Effector memory CD8-positive, alpha-beta T cell (primary cell): ENCODE data around the gene EYS.

ENCODE experiments used
- ATAC-seq: fragments of 150-1000 bp; cut with Tn5 transposase; replicated peaks from 2 replicates; pipeline ENCODE4 v1.10.0; 2021; ENCODE audit warnings: mild to moderate bottlenecking, moderate library complexity
- DNase-seq, 3 experiments: peaks; one replicate each; pipeline ENCODE4 v3.0.0; 2021
- H3K27ac Mint-ChIP-seq, 2 donors: one replicate each; pipeline ENCODE4 v1.8.0; 2022; ENCODE audit warnings: mild to moderate bottlenecking in 2 of 2, mixed read lengths in 2 of 2, moderate library complexity in 2 of 2
- H3K27me3 Mint-ChIP-seq, 2 donors: one replicate each; pipeline ENCODE4 v1.8.0; 2022; ENCODE audit warnings: mixed read lengths in 2 of 2
- H3K36me3 Mint-ChIP-seq: one replicate; pipeline ENCODE4 v1.8.0; 2022; ENCODE audit warnings: mild to moderate bottlenecking, moderate library complexity, mixed read lengths; ENCODE audit not compliant: insufficient read depth
- H3K4me1 Mint-ChIP-seq, 2 donors: one replicate each; pipeline ENCODE4 v1.8.0; 2022; ENCODE audit warnings: low read depth in 2 of 2, mixed read lengths in 2 of 2
- H3K4me3 Mint-ChIP-seq, 2 donors: one replicate each; pipeline ENCODE4 v1.8.0; 2022; ENCODE audit warnings: mild to moderate bottlenecking in 2 of 2, mixed read lengths in 2 of 2, moderate library complexity in 2 of 2
- H3K9me3 Mint-ChIP-seq, 2 donors: one replicate each; pipeline ENCODE4 v1.8.0; 2022; ENCODE audit warnings: mixed read lengths in 2 of 2

Gene EYS

DNA sequence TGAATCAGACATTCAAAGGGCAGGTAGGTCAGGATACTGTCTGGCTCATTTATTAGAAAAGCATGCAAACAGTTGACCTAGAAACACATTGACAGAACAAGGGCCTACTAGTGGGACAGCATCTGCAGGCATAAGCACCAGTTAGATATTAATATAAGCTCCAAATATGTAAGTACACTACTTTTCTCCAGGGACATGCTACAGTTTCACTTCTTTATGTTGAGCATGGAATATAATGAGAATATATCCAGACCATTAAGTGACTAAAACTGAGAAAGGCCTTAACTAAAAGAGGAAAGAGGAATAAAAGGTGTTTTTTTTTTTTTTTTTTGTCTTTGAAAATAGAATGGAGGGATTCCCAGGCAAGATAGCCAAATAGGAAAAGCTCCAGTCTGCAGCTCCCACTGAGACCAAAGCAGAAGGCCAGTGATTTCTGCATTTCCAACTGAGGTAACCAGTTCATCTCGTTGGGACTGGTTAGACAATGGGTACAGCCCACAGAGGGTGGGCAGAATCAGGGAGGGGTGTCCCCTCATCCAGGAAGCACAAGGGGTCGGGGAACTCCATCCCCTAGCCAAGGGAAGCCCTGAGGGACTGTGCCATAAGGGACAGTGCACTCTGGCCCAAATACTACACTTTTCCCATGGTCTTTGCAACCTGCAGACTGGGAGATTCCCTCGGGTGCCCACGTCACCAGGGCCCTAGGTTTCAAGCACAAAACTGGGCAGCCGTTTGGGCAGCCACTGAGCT is 1819.8 kb downstream of the EYS start:
- Mint-ChIP-seq H3K9me3 (peaks cover 10 to 33% of the 10 kb centered on the region in 2 donors), H3K27ac (no peak overlapping the region), H3K27me3 (no peaks in the 10 kb centered on the region), H3K4me3 (no peak overlapping the region), H3K4me1 (no peaks in the 10 kb centered on the region), H3K36me3 (peaks cover 5% of the 10 kb centered on the region)
- DNase-seq (no peak), ATAC-seq (no peak)

GRCh38 chr6:63886341-63886740 is 1820.7 kb downstream of the EYS start:
- Mint-ChIP-seq H3K27me3 (no peaks in the 10 kb centered on the region), H3K4me3 (no peak overlapping the region)

GRCh38 chr6:63883597-63883996 is 1823.4 kb downstream of the EYS start:
- no peak overlapping the region for H3K27ac Mint-ChIP-seq
- H3K36me3 Mint-ChIP-seq, result peaks cover 5% of the 10 kb centered on the region

More at GRCh38 chr6:63886341-63886740, 1820.7 kb downstream of the EYS start:
- DNase-seq (no peak), ATAC-seq (no peak)
- Mint-ChIP-seq H3K27ac (no peak overlapping the region), H3K9me3 (peaks cover 10 to 33% of the 10 kb centered on the region in 2 donors), H3K36me3 (peaks cover 5% of the 10 kb centered on the region), H3K4me1 (no peaks in the 10 kb centered on the region)

DNA sequence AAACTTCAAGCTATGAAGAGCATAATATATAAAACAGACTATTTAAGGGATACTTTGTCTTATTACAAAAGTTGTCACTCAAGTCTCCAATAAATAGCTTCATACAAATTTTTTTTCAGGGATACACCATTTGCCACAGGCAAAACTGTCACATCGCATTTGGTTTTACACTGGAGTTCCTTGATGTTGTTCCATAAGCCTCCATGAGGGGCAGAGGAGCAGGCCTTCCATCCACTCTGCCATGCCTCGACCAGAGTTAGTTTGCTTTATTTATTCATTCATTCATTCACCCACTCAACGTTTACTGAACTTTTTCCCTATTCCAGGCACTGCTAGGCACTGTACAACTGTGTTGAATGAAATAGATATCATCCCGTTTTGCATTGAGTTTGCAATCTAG is 1824.8 kb downstream of the EYS start:
- Mint-ChIP-seq H3K36me3 (no peaks in the 10 kb centered on the region), H3K4me3 (no peak overlapping the region), H3K27ac (no peak overlapping the region), H3K27me3 (no peaks in the 10 kb centered on the region), H3K9me3 (peaks cover 2 to 15% of the 10 kb centered on the region in 2 donors), H3K4me1 (no peaks in the 10 kb centered on the region)
- no peak for ATAC-seq
- DNase-seq, result no peak

More at GRCh38 chr6:63883597-63883996, 1823.4 kb downstream of the EYS start:
- DNase-seq, result no peak
- H3K4me3 Mint-ChIP-seq, result no peak overlapping the region
- H3K27me3 Mint-ChIP-seq, result no peaks in the 10 kb centered on the region
- H3K4me1 Mint-ChIP-seq, result no peaks in the 10 kb centered on the region
- peaks cover 2 to 12% of the 10 kb centered on the region in 2 donors for H3K9me3 Mint-ChIP-seq
- ATAC-seq, result no peak

GRCh38 chr6:63881791-63882190 is 1825.2 kb downstream of the EYS start:
- no peaks in the 10 kb centered on the region for H3K36me3 Mint-ChIP-seq
- no peak overlapping the region for H3K27ac Mint-ChIP-seq
- no peaks in the 10 kb centered on the region for H3K4me1 Mint-ChIP-seq
- peaks cover 2 to 15% of the 10 kb centered on the region in 2 donors for H3K9me3 Mint-ChIP-seq
- DNase-seq (no peak), ATAC-seq (no peak)
- H3K27me3 Mint-ChIP-seq, result no peaks in the 10 kb centered on the region
- H3K4me3 Mint-ChIP-seq, result no peak overlapping the region

DNA sequence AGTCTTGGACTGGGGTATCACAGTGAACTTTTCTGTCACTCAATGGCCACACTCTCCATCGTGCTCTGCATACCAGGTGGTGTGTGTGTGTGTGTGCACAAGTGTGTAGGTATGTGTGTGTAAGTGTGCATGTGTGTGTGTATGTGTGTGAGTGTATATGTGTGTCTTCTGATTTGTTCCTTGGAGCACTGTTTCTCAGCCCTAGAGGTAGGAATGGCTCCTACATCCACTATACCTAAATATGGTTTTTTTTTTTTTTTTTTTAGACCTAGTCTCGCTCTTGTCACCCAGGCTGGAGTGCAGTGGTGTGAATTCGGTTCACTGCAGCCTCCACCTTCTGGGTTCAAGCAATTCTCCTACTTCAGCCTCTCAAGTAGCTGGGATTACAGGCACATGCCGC is 1834.8 kb downstream of the EYS start:
- H3K4me3 Mint-ChIP-seq, result no peak overlapping the region
- H3K4me1 Mint-ChIP-seq, result no peaks in the 10 kb centered on the region
- ATAC-seq, result no peak
- no peaks in the 10 kb centered on the region for H3K27me3 Mint-ChIP-seq
- H3K27ac Mint-ChIP-seq, result no peak overlapping the region
- no peaks in the 10 kb centered on the region for H3K36me3 Mint-ChIP-seq
- H3K9me3 Mint-ChIP-seq, result peaks cover 0 to 20% of the 10 kb centered on the region in 2 donors
- DNase-seq, result no peak

DNA sequence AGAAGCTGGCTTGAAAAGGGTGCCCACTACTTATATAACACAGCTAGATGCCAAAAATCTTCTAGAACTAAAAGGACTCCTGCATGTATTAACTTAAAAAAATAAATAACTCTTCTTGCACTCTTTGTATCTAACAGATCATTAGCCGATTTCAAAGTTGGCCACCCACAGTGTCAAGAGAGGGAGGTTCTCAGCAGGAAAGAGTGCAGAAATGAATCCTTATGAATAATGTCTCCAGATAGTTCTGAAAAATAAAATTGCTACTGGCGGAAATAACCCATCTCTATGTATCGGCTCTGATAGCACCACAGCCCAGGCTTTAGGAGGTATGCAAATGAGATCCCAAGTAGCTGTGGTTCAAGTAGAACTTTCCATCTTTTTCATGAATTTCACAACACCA is 1838.7 kb downstream of the EYS start:
- no peak for DNase-seq

DNA sequence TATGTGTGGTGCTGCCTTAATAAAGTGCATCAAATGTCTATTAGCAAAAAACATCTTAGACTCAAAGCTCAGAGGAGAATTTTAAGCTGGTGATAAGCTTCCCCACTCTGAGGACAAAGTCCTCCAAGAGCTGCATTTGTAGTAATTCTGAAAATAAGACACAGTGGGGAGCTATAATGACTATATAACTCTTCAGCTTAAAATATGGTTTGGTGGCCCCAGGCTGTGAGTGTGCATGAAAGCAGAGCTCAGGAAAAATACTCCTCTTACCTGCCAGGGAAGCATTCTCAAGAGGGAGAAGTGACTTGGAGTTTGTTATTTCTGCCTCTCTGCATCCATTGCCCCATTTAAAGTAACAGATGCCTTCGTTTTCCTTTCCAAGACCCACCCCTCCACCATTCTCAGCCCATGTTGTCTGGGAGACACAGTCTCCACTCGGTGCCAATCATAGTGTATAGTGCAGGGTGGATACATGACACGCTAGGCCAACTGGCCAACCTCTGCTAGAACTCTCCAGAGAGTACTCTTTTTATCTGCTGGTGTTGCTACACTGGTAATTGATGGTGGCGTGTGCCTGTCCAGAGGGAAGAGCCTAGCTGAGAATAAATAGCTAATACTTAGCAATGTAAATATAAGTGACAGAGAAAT is 1842.2 kb downstream of the EYS start:
- ATAC-seq (no peak), DNase-seq (no peak)
- H3K4me1 Mint-ChIP-seq, result no peaks in the 10 kb centered on the region
- H3K27me3 Mint-ChIP-seq, result no peaks in the 10 kb centered on the region
- H3K36me3 Mint-ChIP-seq, result no peaks in the 10 kb centered on the region
- no peak overlapping the region for H3K4me3 Mint-ChIP-seq
- H3K9me3 Mint-ChIP-seq, result no peaks in the 10 kb centered on the region
- no peak overlapping the region for H3K27ac Mint-ChIP-seq

More for the DNA sequence above, 1838.7 kb downstream of the EYS start:
- ATAC-seq, result no peak
- Mint-ChIP-seq H3K27me3 (no peaks in the 10 kb centered on the region), H3K4me1 (no peaks in the 10 kb centered on the region), H3K9me3 (peaks cover 0 to 7% of the 10 kb centered on the region in 2 donors), H3K27ac (no peak overlapping the region), H3K36me3 (no peaks in the 10 kb centered on the region), H3K4me3 (no peak overlapping the region)

DNA sequence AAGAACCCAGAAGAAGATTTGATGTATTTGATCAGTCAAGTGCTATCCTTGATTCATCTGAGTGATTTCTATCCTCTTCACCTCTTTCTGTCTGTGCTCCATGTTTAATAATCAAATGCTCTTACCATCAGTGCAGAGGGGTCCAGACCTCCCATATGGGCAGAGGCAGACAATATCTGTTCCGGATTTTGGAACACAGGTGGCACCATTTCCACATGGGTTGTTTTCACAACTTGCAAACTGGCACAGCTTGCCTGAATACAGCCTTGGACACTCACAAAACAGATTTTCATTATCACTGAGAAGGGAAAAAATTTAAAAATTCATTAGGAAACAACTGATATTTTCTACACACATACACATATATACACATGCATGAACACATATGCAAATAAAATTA is 1843.0 kb downstream of the EYS start:
- H3K4me1 Mint-ChIP-seq, result no peaks in the 10 kb centered on the region
- no peaks in the 10 kb centered on the region for H3K36me3 Mint-ChIP-seq
- no peak overlapping the region for H3K4me3 Mint-ChIP-seq
- no peak overlapping the region for H3K27ac Mint-ChIP-seq
- no peaks in the 10 kb centered on the region for H3K27me3 Mint-ChIP-seq
- H3K9me3 Mint-ChIP-seq, result no peaks in the 10 kb centered on the region
- DNase-seq (no peak), ATAC-seq (no peak)

DNA sequence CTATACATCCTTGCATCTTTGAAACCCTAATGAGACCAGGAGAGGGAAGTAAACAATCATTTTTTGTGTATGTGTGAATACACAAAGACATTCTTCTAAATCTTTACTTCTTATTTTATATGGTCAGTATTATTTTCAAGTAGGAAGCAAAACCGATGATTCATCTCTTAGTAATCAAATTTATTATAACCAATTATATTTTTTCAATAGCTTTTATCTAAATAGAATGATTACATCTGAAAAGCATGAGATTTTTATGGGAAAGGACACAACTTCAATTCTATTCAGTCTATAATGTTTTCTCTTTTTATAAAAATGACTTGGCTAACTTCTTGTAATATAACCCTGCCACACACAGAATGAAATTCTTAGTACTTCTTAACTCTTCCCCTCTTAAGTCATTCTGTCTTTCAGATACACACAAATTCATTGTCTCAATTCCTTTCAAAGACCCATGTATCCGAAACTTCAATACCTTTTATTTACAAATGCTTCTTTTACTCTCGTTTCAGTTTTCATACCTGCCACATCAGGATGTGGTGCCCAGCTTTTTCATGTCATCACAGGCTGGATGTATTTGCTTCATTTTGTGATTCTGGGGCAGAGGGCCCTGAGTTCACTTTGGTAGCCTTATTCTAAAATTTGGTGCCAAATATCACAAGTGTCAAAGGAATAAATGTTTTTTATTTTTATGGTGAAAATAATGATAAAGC is 1844.4 kb downstream of the EYS start:
- DNase-seq (no peak), ATAC-seq (no peak)
- Mint-ChIP-seq H3K4me1 (no peaks in the 10 kb centered on the region), H3K36me3 (no peaks in the 10 kb centered on the region), H3K27me3 (no peaks in the 10 kb centered on the region), H3K9me3 (no peaks in the 10 kb centered on the region), H3K4me3 (no peak overlapping the region), H3K27ac (no peak overlapping the region)

DNA sequence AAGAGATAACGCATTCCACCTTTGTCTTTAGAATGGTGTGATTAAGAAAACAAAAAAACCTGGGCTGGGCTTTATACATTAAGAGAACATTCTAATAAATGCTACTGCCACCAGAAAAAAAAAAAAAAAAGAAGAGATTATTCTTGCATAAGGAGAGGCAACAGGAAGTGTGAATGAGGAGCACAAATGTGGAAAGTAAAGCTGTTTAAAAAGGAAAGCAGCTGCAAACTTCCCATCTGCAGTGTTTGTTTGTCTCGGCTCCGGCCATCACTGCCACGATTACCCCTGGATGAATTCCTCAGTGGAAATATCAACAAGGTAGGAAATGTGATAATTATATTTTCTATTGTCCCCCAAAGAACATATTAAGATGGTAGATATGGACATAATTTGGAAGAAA is 1847.5 kb downstream of the EYS start:
- ATAC-seq (no peak), DNase-seq (no peak)
- Mint-ChIP-seq H3K27ac (no peak overlapping the region), H3K27me3 (no peaks in the 10 kb centered on the region), H3K36me3 (no peaks in the 10 kb centered on the region), H3K4me1 (no peaks in the 10 kb centered on the region), H3K4me3 (no peak overlapping the region), H3K9me3 (no peaks in the 10 kb centered on the region)

DNA sequence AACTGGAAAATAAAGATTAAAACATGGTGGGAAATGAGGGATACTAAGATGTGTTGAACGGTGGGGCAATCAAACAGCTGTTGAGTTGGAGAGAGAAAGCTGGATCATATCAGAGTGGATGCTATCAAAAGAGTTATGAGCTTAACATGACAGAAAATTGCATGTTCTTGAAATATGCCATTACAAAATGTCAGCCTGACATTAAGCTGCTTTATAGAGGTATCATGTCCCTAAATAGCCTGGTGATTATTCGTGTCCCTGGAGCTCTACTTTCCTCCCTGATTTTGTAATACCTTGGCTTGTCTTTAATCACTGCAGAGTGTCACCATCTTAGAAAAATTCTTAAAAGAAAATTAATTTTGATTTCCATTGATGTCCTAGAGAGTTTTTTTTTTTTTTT is 1848.3 kb downstream of the EYS start:
- Mint-ChIP-seq H3K27me3 (no peaks in the 10 kb centered on the region), H3K27ac (no peak overlapping the region), H3K36me3 (no peaks in the 10 kb centered on the region), H3K4me3 (no peak overlapping the region), H3K4me1 (no peaks in the 10 kb centered on the region), H3K9me3 (no peaks in the 10 kb centered on the region)
- DNase-seq (no peak), ATAC-seq (no peak)

GRCh38 chr6:63856271-63856670 is 1850.8 kb downstream of the EYS start:
- Mint-ChIP-seq H3K36me3 (no peaks in the 10 kb centered on the region), H3K4me1 (no peaks in the 10 kb centered on the region), H3K4me3 (no peak overlapping the region), H3K9me3 (peaks cover 3 to 6% of the 10 kb centered on the region in 2 donors), H3K27me3 (no peaks in the 10 kb centered on the region), H3K27ac (no peak overlapping the region)
- ATAC-seq (no peak), DNase-seq (no peak)

DNA sequence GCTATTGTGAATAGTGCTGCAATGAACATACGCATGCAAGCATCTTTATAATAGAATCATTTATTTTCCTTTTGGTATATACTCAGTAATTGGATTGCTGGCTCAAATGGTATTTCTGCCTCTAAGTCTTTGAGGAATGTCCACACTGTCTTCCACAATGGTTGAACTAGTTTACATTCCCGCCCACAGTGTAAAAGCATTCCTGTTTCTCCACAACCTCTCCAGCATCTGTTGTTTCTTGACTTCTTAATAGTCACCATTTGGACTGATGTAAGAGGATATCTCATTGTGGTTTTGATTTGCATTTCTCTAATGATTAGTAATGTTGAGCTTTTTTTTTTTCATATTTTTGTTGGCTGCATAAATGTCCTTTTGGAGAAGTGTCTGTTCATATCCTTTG is 1862.7 kb downstream of the EYS start:
- Mint-ChIP-seq H3K4me1 (no peaks in the 10 kb centered on the region), H3K27me3 (no peaks in the 10 kb centered on the region), H3K27ac (no peak overlapping the region), H3K36me3 (no peaks in the 10 kb centered on the region), H3K4me3 (no peak overlapping the region), H3K9me3 (peaks cover 0 to 1% of the 10 kb centered on the region in 2 donors)
- DNase-seq (no peak), ATAC-seq (no peak)
